GM12878 (cell line): Measurements from ENCODE around the gene UBE2E2. TPM values are rescaled to one million over a fixed set of nuclear protein-coding genes. Genes with fewer than 3 reads are reported as not detected.
A peak's percentile ranks its signal among the peaks of the same experiment; 100 is the strongest.

Experiments
- ATAC-seq: fragments of 200-7000 bp; cut with Tn5 transposase; 3 replicates; pipeline ENCODE4 v1.9.1; 2020; ENCODE audit warnings: mild to moderate bottlenecking, moderate library complexity
- BruUV-seq: library from RNA; stranded (reverse); fragments of 400-500 nt; replicated peaks from 2 replicates; lab custom pipeline; 2021; lab: Mats Ljungman, UMichigan
- CTCF ChIA-PET: fragments of 300-600 bp; sonication (Branson Sonifier 250); formaldehyde crosslinking; extraction: SDS; loops from one replicate; lab custom pipeline; 2021; ENCODE audit warnings: inconsistent platforms; lab: Yijun Ruan, JAX
- POLR2A ChIA-PET: fragments of 350-600 bp; formaldehyde crosslinking; extraction: SDS; loops from one replicate; lab custom pipeline; 2021; ENCODE audit warnings: inconsistent platforms; lab: Charles Lee
- RAD21 ChIA-PET: fragments of 300-600 bp; sonication (Branson Sonifier 250); formaldehyde crosslinking; loops from one replicate; lab custom pipeline; 2023; ENCODE audit warnings: antibody characterized with exemption; ENCODE audit not compliant: unreplicated experiment; lab: Charles Lee
- SMC1A ChIA-PET: fragments of 300-600 bp; sonication (Branson Sonifier 250); formaldehyde crosslinking; loops from one replicate; lab custom pipeline; 2023; ENCODE audit not compliant: unreplicated experiment, uncharacterized antibody; lab: Charles Lee
- DNase-seq: peaks from one replicate; pipeline ENCODE4 v3.0.0-alpha.2; 2011; ENCODE audit warnings: low read depth, low spot score
- FAIRE-seq: peaks from 3 replicates; lab custom pipeline; 2011; peaks lifted over from hg19 to GRCh38; lab: Jason Lieb, UNC
- H2AFZ ChIP-seq: 2 replicates; pipeline ENCODE4 v1.6.0; 2011; ENCODE audit warnings: low read depth, low read length, control low read depth; ENCODE audit not compliant: control insufficient read depth
- H3K27ac ChIP-seq: 2 replicates; pipeline ENCODE4 v1.5.1; 2011; ENCODE audit warnings: control low read depth; ENCODE audit not compliant: control insufficient read depth, insufficient read depth
- H3K27me3 ChIP-seq, 2 experiments: replicated peaks in 1 of 2; 2 replicates each; pipeline versions ENCODE4 v1.6.0 to v1.6.1; 2011; ENCODE audit warnings: low read length in 1 of 2; ENCODE audit not compliant: control insufficient read depth in 2 of 2, insufficient read depth in 2 of 2
- H3K36me3 ChIP-seq, 2 experiments: 2 replicates each; pipeline ENCODE4 v1.5.1; 2011; ENCODE audit warnings: low read length in 1 of 2; ENCODE audit not compliant: control insufficient read depth in 2 of 2, insufficient read depth in 2 of 2
- H3K4me1 ChIP-seq: 2 replicates; pipeline ENCODE4 v1.6.1; 2011; ENCODE audit warnings: mild to moderate bottlenecking, low read length, moderate library complexity, mixed read lengths; ENCODE audit not compliant: control insufficient read depth, insufficient read depth
- H3K4me2 ChIP-seq: 2 replicates; pipeline ENCODE4 v1.6.0; 2011; ENCODE audit warnings: control low read depth; ENCODE audit not compliant: control insufficient read depth, insufficient read depth
- H3K4me3 ChIP-seq: fragments of 200-600 bp; sonication (generic); 2 replicates; pipeline ENCODE4 v1.5.1; 2016
- H3K79me2 ChIP-seq: 2 replicates; pipeline ENCODE4 v1.6.0; 2011; ENCODE audit warnings: low read length; ENCODE audit not compliant: control insufficient read depth, insufficient read depth
- H3K9ac ChIP-seq: 2 replicates; pipeline ENCODE4 v1.8.0; 2011; ENCODE audit warnings: low read length, control low read depth, mixed read lengths; ENCODE audit not compliant: control insufficient read depth, insufficient read depth
- H3K9me3 ChIP-seq: replicated peaks from 3 replicates; pipeline ENCODE4 v1.5.1; 2011; ENCODE audit warnings: mild to moderate bottlenecking, low read length; ENCODE audit not compliant: control insufficient read depth, insufficient read depth
- H4K20me1 ChIP-seq: 2 replicates; pipeline ENCODE4 v1.6.0; 2011; ENCODE audit not compliant: control insufficient read depth, insufficient read depth
- CBX5 ChIP-seq: sonication (generic); IDR thresholded peaks from 2 replicates; pipeline ENCODE4 v1.6.1; 2016; ENCODE audit warnings: low read depth, moderate library complexity, mild to moderate bottlenecking, inconsistent platforms
- POLR2A ChIP-seq: IDR thresholded peaks from 2 replicates; pipeline ENCODE4 v1.6.1; 2011; ENCODE audit warnings: low read depth, mild to moderate bottlenecking, low read length
- POLR2AphosphoS5 ChIP-seq: IDR thresholded peaks from 2 replicates; pipeline ENCODE4 v1.6.1; 2011; ENCODE audit warnings: mild to moderate bottlenecking, low read length, inconsistent platforms
- RAD51 ChIP-seq: fragments of 450-650 bp; IDR thresholded peaks from 2 replicates; pipeline ENCODE4 v1.6.1; 2016; ENCODE audit warnings: moderate library complexity, mild to moderate bottlenecking, inconsistent platforms
- RUNX3 ChIP-seq: IDR thresholded peaks from 2 replicates; pipeline ENCODE4 v1.6.1; 2012; ENCODE audit warnings: low read length, inconsistent platforms
- SMAD1 ChIP-seq: fragments of 450-650 bp; IDR thresholded peaks from 2 replicates; pipeline ENCODE4 v1.6.1; 2018; ENCODE audit warnings: mild to moderate bottlenecking, low read depth; ENCODE audit not compliant: partially characterized antibody
- TCF3 ChIP-seq: IDR thresholded peaks from 2 replicates; pipeline ENCODE4 v1.6.1; 2012; ENCODE audit warnings: low read depth, mild to moderate bottlenecking, low read length, borderline replicate concordance; ENCODE audit not compliant: insufficient read depth
- ZNF274 ChIP-seq: IDR thresholded peaks from one replicate; pipeline ENCODE4 v1.8.0; 2011; ENCODE audit not compliant: insufficient read length, insufficient read depth
- WGBS: methylation state at CpG from one replicate; pipeline ENCODE4 v1.1.6; 2016; ENCODE audit warnings: low lambda C conversion rate; ENCODE audit not compliant: insufficient replicate concordance, insufficient coverage; ENCODE audit errors: missing lambda C conversion rate; 5-methylcytosine and 5-hydroxymethylcytosine counted together
- in situ Hi-C: fragments of 300-500 bp; cut with MboI; formaldehyde crosslinking; loops from 9 replicates; pipeline ENCODE4 v1.14.3; 2018; ENCODE audit warnings: mixed read lengths
- intact Hi-C: fragments of 100-400 bp; cut with micrococcal nuclease; formaldehyde crosslinking; loops from one replicate; pipeline ENCODE4 v1.14.2; 2022; ENCODE audit not compliant: unreplicated experiment
- polyA plus RNA-seq, 11 experiments: library from polyadenylated mRNA; depleted of rRNA in 4 of 11; unstranded in 6 of 11; stranded (reverse) in 5 of 11; fragments of >200 nt; fragmentation: Nextera tagmentation in 4 of 11; fragmentation: Illumina TruSeq in 1 of 11; extraction: Ambion mirVana in 4 of 11; extraction: Trizol in 1 of 11; gene quantifications; 1 replicate in 1 of 11; 2 replicates in 10 of 11; pipeline versions ENCODE4 v1.2.1 to v1.2.3, GENCODE V29; 2011 to 2016; ENCODE audit warnings: inconsistent platforms in 2 of 11, missing spikeins in 2 of 11, low read depth in 1 of 11
- total RNA-seq, 4 experiments: library from RNA; depleted of rRNA in 3 of 4; stranded (reverse); fragments of >200 nt in 3 of 4; fragmentation: Illumina TruSeq in 1 of 4; extraction: Trizol in 1 of 4; gene quantifications; 2 replicates each; pipeline versions ENCODE4 v1.2.1 to v1.2.3, GENCODE V29; 2013 to 2021
- TF ChIP-seq, protein P1 (sequence below): fragments of 450-650 bp; IDR thresholded peaks from 2 replicates; pipeline ENCODE4 v1.6.1; 2017; ENCODE audit warnings: borderline replicate concordance

Gene UBE2E2
- total and polyA plus RNA-seq, 10 of the 15 experiments (the other 5 are each of a cell fraction or from before 2014, with no cell fraction given), result 8.7 to 71.0 (median 36.4) TPM

DNA sequence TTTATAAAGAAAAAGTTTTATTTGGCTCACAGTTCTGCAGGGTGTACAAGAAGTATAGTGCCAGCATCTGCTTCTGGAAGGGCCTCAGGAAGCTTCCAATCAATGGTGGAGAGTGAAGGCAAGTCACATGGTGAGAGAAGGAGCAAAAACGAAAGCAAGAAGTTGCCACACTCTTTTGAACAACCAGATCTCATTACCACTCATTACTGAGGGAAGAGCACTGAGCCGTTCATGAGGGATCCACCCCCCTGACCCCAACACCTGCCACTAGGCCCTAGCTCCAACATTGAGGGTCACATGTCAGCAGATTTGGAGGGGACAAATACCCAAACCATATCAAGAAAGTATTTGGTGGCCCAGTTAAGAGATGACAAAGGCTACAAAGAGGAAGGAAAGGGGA lies 363.4 kb downstream of the UBE2E2 start:
- TF ChIP-seq RUNX3 (0 out of 2 replicates have a peak, but pooled peaks have one; percentile 7), SMAD1 (no peak), TCF3 (0 out of 2 replicates have a peak, but pooled peaks have one; percentile 27), ZNF274 (no peak), CBX5 (0 out of 2 replicates have a peak, but pooled peaks have one; percentile 39), POLR2AphosphoS5 (no peak), RAD51 (peak; percentile 35; the same call in 1 of the 2 replicates), POLR2A (no peak)
- TF ChIP-seq, protein P1, sequence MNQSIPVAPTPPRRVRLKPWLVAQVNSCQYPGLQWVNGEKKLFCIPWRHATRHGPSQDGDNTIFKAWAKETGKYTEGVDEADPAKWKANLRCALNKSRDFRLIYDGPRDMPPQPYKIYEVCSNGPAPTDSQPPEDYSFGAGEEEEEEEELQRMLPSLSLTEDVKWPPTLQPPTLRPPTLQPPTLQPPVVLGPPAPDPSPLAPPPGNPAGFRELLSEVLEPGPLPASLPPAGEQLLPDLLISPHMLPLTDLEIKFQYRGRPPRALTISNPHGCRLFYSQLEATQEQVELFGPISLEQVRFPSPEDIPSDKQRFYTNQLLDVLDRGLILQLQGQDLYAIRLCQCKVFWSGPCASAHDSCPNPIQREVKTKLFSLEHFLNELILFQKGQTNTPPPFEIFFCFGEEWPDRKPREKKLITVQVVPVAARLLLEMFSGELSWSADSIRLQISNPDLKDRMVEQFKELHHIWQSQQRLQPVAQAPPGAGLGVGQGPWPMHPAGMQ, result no peak
- no peaks in the 10 kb centered on the region for H3K27me3 ChIP-seq
- no peak overlapping the region for H3K27ac ChIP-seq
- in situ Hi-C loops, result no loop called here
- H4K20me1 ChIP-seq, result no peaks in the 10 kb centered on the region
- peaks cover 7% of the 10 kb centered on the region; the same call in 1 of the 2 replicates for H3K4me1 ChIP-seq
- intact Hi-C loops, result no loop called here
- no peak overlapping the region for H2AFZ ChIP-seq
- H3K9ac ChIP-seq, result no peak overlapping the region
- BruUV-seq, result no TSS peak
- CTCF ChIA-PET, result no interaction called here
- no peak for DNase-seq
- FAIRE-seq, result no peak
- RAD21 ChIA-PET, result interaction anchor here (1.4 kb wide), 1 partner anchor 24 kb away, joined by 3 read pairs; no protein-coding TSS in a partner anchor
- WGBS, result 28% methylated on average over 2 of the region's 2 CpGs
- SMC1A ChIA-PET, result no interaction called here
- no peaks in the 10 kb centered on the region for H3K36me3 ChIP-seq
- ATAC-seq, result peak; percentile 76
- H3K79me2 ChIP-seq, result no peaks in the 10 kb centered on the region
- POLR2A ChIA-PET, result interaction anchor here (0.8 kb wide), 1 partner anchor 10 kb away, joined by 5 read pairs; no protein-coding TSS in a partner anchor
- H3K9me3 ChIP-seq, result peaks cover 3% of the 10 kb centered on the region; the same call in 2 of the 3 replicates
- H3K4me2 ChIP-seq, result no peak overlapping the region
- H3K4me3 ChIP-seq, result no peak overlapping the region
